K562 treated with DMSO at 1 percent for 48 hours (cell line): ENCODE measurements around the gene TMEM45B. TPM values are rescaled to one million over a fixed set of nuclear protein-coding genes. Genes with fewer than 3 reads are reported as not detected.

ENCODE experiments used
- total RNA-seq: library from RNA; unstranded; fragments of 300-600 nt; gene quantifications from 2 replicates; pipeline ENCODE4 v1.2.3, GENCODE V29; 2022; ENCODE audit warnings: low replicate concordance; ENCODE audit errors: extremely low read depth

The TMEM45B gene
- total RNA-seq, result not detected in 2 replicates

GRCh38 chr11:129815596-129816461, at the start of gene TMEM45B:
Gene TMEM45B (plus strand): TSS chr11:129815848. CDS start chr11:129852483, 36,635 bp downstream.

GRCh38 chr11:129895126-129896041, 79.7 kb downstream of the TMEM45B start, which contains the start of gene NFRKB:
Gene NFRKB (minus strand): TSS chr11:129895578. CDS start chr11:129892849, 2,729 bp downstream.

Other genes starting within 250 kb of the TMEM45B start
- not detected in 2 replicates for gene NFRKB, start 79.7 kb downstream of the TMEM45B start, total RNA-seq
- not detected in 2 replicates for gene PRDM10, start 187.0 kb downstream of the TMEM45B start, total RNA-seq